Measurements from ENCODE around the gene NUMB. TPM values are rescaled to one million over a fixed set of nuclear protein-coding genes. Genes with fewer than 3 reads are reported as not detected.

NUMB gene
- polyA plus RNA-seq, 1 donor from 2014 or later = 11.5 TPM

GRCh38 chr14:73441286-73441685 is 17.1 kb downstream of the NUMB start:
- Histone ChIP-seq H3K27me3 (ENCODE audit: insufficient read depth, low read depth, low read length) (no peaks in the 10 kb centered on the region), H3K9ac (ENCODE audit: low read length) (no peak overlapping the region), H3K4me2 (ENCODE audit: low read length) (no peak overlapping the region), H3K4me3 (ENCODE audit: low read length) (no peak overlapping the region), H3K9me2 (ENCODE audit: insufficient read depth, low read length) (no peaks in the 10 kb centered on the region), H4K20me1 (ENCODE audit: insufficient read depth) (no peaks in the 10 kb centered on the region), H3K36me3 (ENCODE audit: insufficient read depth, low read length) (no peaks in the 10 kb centered on the region), H3K79me2 (replicated peaks; ENCODE audit: insufficient read depth, low read length) (peaks cover 5% of the 10 kb centered on the region), H2AFZ (ENCODE audit: low read depth, low read length) (no peak overlapping the region), H3K9me3 (ENCODE audit: low read length) (no peaks in the 10 kb centered on the region), H3K27ac (ENCODE audit: low read length) (no peak overlapping the region), H3F3A (ENCODE audit: insufficient read depth, low read length, poor library complexity, severe bottlenecking) (no peaks in the 10 kb centered on the region)
- no peak for TF ChIP-seq TAF1 (IDR thresholded peaks at IDR 0.05; ENCODE audit: low read depth)
- no peak for TF ChIP-seq EP300 (conservative IDR thresholded peaks at IDR 0.05; ENCODE audit: poor library complexity, severe bottlenecking)
- TF ChIP-seq SMC3 (conservative IDR thresholded peaks at IDR 0.05; ENCODE audit: poor library complexity) = no peak
- no peak for TF ChIP-seq REST (IDR thresholded peaks at IDR 0.05; ENCODE audit: borderline replicate concordance)

- H3K27ac ChIP-seq (ENCODE audit: low read length) = no peak overlapping the region
- no peaks in the 10 kb centered on the region for H3K79me2 ChIP-seq (replicated peaks; ENCODE audit: insufficient read depth, low read length)
- H4K20me1 ChIP-seq (ENCODE audit: insufficient read depth) = no peaks in the 10 kb centered on the region
These were observed 19.4 kb downstream of the NUMB start for GRCh38 chr14:73438993-73439392.

More at GRCh38 chr14:73438993-73439392, 19.4 kb downstream of the NUMB start:
- no peaks in the 10 kb centered on the region for H3K36me3 ChIP-seq (ENCODE audit: insufficient read depth, low read length)
- no peaks in the 10 kb centered on the region for H3K9me3 ChIP-seq (ENCODE audit: low read length)
- H3K9ac ChIP-seq (ENCODE audit: low read length) = no peak overlapping the region
- no peak overlapping the region for H3K4me3 ChIP-seq (ENCODE audit: low read length)
- H3F3A ChIP-seq (ENCODE audit: insufficient read depth, low read length, poor library complexity, severe bottlenecking) = no peaks in the 10 kb centered on the region
- no peaks in the 10 kb centered on the region for H3K9me2 ChIP-seq (ENCODE audit: insufficient read depth, low read length)
- no peak overlapping the region for H3K4me2 ChIP-seq (ENCODE audit: low read length)
- H2AFZ ChIP-seq (ENCODE audit: low read depth, low read length) = no peak overlapping the region
- no peak for TF ChIP-seq SMC3 (conservative IDR thresholded peaks at IDR 0.05; ENCODE audit: poor library complexity)
- no peak for TF ChIP-seq MXI1 (conservative IDR thresholded peaks at IDR 0.05; ENCODE audit: poor library complexity, severe bottlenecking)
- TF ChIP-seq EP300 (conservative IDR thresholded peaks at IDR 0.05; ENCODE audit: poor library complexity, severe bottlenecking) = no peak
- TF ChIP-seq REST (IDR thresholded peaks at IDR 0.05; ENCODE audit: borderline replicate concordance) = no peak
- no peak for TF ChIP-seq POLR2AphosphoS5 (IDR thresholded peaks at IDR 0.05)
- no peak for TF ChIP-seq EZH2 (IDR thresholded peaks at IDR 0.05; ENCODE audit: borderline replicate concordance, insufficient read depth, low read length, poor library complexity, severe bottlenecking)
- TF ChIP-seq RAD21 (conservative IDR thresholded peaks at IDR 0.05) = no peak
- TF ChIP-seq CTCF (IDR thresholded peaks at IDR 0.05; ENCODE audit: poor library complexity, severe bottlenecking) = no peak
- no peaks in the 10 kb centered on the region for H3K27me3 ChIP-seq (ENCODE audit: insufficient read depth, low read depth, low read length)
